GM13977 (cell line): Measurements from ENCODE around the gene SLC16A7.

ENCODE experiments used
- DNase-seq: peaks from one replicate; pipeline ENCODE4 v3.0.0; 2012; ENCODE audit warnings: low spot score
- CTCF ChIP-seq: IDR thresholded peaks from 2 replicates; pipeline ENCODE4 v1.5.1; 2012; ENCODE audit warnings: mild to moderate bottlenecking, control low read depth; ENCODE audit not compliant: insufficient read depth; ENCODE audit errors: extremely low read depth, missing control alignments
- in situ Hi-C: fragments of 300-500 bp; cut with MboI; formaldehyde crosslinking; loops from one replicate; pipeline ENCODE4 v1.12.0; 2022; ENCODE audit warnings: low sequenced_read_pairs, low pct_unique_long_range_greater_than_20kb, mixed read lengths, inconsistent platforms; ENCODE audit not compliant: unreplicated experiment

Gene SLC16A7

GRCh38 chr12:59834659-59835474, 239.0 kb downstream of the SLC16A7 start:
- in situ Hi-C loops = no loop called here
- no peak for DNase-seq

More at GRCh38 chr12:59834659-59835474, 239.0 kb downstream of the SLC16A7 start:
- peak; percentile 58 for TF ChIP-seq CTCF
